GM19452 (cell line): ENCODE measurements around the gene GKN2.
"Not testable (repeated sequence)": the region's sequence is repeated elsewhere in the genome, so short reads cannot be mapped to it uniquely, and the experiment has no call there.

Experiments
- ATAC-seq: cut with Tn5 transposase; IDR thresholded peaks from one replicate; pipeline ENCODE4 v1.9.1; 2021; ENCODE audit not compliant: unreplicated experiment

The GKN2 gene

DNA sequence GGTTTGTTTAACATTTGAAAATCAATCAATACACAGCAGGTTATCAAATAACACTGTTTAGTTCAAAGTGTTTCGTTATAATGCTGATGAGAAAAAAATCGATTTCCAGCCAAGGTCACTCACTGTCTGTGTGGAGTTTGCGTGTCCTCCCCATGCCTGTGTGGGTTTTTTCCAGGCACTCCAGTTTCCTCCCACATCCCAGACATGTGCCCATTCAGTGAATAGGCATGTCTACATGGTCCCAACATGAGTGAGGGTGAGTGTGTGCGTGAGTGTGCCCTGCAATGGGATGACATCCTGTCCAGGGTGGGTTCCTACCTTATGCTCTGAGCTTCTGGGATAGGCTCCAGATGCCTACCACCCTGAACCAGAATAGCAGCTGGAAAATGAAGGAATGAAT lies 8.7 kb upstream of the GKN2 start:
- ATAC-seq = no peak

DNA sequence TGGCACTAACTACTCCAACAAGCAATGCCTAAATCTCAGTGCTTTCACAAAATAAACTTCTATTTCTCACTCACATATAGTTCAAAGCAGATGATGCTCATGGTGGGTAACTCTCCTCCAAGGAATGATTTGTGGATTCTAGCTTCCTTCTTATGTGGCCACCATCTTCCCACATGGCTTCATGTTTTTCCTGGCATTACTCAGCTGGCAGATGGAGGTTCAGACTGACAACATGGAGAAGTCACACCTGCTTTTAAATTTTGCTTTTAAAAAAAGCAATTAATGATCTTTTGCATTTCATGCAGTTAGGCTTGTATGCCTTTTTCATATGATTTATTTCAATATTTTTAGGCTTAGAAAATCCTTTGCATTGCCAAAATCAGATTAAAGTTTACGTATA lies 6.3 kb upstream of the GKN2 start:
- no peak for ATAC-seq

DNA sequence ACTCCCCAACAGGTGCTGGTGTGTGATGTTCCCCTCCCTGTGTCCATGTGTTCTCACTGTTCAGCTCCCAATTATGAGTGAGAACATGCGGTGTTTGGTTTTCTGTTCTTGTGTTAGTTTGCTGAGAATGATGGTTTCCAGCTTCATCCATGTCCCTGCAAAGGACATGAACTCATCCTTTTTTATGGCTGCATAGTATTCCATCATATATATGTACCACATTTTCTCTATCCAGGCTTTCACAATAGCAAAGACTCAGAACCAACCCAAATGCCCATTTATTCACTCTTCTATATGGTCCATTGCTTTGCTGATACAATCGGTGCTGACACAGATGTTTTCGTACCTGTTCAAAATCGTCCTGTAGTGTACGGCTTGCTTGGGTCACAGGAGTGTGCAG lies 2.7 kb upstream of the GKN2 start:
- not testable (repeated sequence) for ATAC-seq

DNA sequence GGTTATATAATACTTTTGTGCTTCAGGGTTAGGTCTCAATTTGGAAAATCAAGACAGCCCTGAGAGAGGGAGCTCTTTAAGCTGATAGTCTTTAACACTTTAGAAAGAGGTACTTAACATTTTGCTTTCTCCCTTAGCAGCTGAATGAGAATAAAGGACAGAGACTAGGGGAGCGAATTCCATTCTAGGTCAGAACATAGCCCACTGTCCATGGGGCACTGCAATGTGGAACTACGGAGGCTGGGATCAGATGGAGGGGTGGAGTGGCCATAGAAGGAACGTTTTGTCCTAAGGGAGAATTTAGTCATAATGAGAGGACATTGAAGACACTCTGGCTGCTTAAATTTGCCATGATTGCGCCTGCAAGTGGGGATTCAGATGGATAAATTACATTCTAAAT lies 794 bp downstream of the GKN2 start:
- ATAC-seq = no peak

DNA sequence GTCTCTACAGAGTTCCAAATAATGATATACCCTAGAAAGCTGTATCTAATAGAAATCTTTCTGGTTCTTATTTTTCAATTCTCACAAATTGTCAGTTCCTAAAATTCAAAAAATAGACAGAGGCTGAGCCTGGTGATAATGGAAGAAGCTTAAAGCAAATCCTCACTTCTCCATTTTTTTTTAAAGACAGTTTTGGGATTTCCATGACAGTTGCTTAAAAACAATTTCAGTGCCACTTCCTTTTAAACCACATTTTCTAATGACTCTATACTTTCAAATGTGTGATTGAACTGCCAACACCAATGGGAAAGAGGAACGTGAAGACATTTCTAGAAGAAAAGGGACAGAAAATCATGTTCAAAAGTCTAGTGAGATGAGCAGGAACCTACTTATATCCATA lies 4.0 kb downstream of the GKN2 start:
- ATAC-seq = no peak

DNA sequence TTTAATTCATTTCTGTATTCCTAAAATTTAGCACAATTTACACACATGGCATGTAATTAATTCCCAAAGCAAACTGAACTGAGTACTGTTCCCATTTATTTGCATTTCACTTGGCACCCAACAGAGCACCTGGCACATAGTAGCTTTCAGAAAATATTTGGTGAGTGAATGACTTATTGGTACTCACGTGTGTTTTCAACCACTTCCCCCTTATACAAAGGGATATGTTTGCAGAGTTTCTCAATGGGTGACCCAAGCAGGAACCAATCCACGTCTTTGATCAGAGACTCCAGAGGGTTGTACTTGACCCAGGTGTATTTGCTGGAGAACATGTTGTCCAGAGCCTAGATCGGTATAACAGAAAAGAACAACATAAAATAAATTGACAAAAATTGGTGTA lies 6.6 kb downstream of the GKN2 start:
- no peak for ATAC-seq

DNA sequence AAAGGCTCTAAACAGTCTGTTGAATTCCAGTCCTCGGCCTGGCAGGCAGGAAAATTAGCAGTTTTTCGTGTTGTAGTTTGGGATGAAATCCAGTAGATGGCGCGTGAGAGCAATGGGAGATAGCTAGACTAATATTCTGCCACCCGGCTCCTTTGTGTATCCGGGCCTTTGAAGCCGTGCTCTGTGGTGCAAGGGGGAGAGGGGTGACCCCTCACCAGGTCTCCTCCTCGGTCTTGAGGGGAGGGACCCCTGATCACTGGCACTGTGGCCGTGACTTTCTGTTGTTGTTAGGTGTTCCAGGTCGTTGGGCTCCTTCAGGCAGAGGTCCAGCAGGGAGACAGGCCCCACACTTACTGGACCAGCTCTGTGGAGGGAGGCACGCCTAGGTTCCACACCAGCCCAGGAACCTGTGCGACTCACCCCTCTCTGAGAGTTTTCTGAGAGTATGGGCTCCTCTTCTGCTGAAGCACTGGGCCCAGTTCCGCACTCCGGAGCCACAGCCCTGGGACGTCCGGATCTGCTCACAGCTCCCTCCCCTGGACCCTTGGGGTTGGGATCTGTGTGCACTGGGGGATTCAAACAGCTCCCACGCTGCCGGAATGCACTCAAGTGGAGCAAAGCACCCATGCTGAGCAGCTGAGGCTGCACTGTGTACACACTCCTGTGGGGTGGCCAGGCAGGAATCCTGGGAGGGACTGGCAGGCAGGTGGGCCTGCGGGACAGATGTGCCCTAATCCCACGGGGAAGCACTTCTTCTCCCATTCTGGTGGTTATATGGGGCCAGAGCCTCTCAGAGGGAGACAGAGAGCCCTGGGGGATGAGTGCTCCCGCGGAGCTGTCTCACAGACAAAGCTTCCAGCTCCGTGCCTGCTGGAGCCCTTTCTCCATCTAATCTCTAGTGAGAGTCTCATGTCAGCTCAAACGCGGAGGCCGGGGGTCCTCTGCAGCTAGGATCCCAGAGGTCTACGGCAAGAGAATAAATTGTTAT lies 8.8 kb downstream of the GKN2 start:
- ATAC-seq = no peak

DNA sequence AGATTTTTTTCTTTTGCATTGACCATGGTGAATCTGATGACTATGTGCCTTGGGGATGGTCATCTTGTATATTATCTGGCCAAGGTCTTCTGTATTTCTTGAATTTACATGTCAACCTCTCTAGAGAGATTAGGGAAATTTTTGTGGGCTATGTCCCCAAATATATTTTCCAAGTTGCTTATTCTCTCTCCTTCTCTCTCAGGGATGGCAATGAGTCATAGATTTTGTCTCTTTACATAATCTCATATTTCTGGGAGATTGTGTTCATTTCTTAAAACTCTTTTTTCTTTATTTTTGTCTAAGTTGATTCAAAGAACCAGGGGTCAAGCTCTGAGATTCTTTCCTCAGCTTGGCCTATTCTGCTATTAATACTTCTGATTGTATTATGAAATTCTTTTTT lies 9.9 kb downstream of the GKN2 start:
- no peak for ATAC-seq

DNA sequence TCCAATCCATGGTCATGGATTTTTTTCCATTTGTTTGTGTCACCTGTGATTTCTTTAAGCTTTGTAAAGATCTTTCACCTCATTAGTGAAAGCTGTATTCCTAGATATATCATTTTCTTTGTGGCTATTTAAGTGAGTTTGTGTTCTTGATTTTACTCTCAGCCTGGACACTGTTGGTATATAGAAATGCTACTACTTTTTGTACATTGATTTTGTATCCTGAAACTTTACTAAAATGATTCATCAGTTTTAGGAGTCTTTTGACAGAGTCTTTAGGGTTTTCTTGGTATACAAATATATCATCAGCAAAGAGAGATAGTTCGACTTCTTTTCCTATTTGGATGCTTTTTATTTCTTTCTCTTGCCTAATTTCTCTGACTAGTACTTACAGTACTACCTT lies 12.3 kb downstream of the GKN2 start:
- no peak for ATAC-seq

DNA sequence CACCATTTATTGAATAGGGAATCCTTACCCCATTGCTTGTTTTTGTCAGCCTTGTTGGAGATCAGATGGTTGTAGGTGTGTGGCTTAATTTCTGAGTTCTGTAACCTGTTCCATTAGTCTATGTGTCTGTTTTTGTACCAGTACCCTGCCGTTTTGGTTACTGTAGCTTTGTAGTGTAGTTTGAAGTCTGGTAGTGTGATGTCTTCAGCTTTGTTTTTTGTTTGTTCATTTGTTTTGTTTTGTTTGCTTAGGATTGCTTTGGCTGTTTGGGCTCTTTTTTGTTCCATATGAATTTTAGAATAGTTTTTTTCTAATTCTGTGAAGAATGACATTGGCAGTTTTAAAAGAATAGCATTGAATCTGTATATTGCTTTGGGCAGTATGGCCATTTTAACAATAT lies 12.7 kb downstream of the GKN2 start:
- no peak for ATAC-seq

DNA sequence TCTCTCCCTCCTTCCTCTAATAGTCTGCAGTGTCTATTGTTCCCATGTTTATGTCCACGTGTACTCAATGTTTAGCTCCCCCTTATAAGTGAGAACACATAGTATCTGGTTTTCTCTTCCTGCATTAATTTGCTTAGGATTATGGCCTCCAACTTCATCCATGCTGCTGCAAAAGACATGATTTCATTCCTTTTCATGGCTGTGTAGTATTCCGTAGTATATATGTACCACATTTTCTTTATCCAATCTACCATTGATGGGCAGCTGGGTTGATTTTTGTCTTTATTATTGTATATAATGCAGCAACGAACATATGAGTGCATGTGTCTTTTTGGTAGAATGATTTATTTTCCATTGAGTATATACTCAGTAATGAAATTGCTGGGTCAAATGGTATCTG lies 13.8 kb downstream of the GKN2 start:
- ATAC-seq = no peak

DNA sequence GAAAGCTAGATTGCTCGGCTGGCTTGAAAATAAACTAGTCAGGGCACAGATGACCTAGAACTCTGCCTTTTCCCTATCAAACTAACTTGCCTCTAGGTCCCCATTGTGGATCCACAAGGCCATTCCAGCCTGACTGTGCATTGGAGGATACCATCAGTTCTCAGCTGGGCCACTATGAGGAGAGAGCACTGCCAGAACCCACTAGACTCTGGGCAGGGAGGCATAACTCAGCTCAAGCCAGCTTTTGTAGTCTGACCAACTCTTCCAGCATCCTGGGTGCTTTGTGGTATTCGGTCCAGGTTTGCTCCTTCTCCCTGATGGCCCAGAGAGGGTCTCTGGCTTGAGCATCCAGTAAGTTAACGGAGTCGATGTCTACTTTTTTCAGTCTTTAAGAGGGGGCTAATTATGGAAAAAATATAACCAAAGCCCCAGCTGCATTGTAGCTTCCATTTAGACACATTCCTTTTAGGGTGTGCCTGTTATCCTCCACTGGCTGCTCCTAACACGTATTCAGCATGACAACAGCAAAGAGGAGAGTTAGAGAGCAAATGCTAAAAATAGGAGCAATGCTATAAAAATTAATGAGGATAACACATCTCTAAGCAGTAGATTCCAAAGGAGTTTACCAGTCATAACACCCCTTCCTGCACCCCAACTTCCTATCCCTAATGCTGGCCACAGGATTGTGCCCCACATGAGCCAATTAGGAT lies 15.2 kb downstream of the GKN2 start:
- no peak for ATAC-seq

DNA sequence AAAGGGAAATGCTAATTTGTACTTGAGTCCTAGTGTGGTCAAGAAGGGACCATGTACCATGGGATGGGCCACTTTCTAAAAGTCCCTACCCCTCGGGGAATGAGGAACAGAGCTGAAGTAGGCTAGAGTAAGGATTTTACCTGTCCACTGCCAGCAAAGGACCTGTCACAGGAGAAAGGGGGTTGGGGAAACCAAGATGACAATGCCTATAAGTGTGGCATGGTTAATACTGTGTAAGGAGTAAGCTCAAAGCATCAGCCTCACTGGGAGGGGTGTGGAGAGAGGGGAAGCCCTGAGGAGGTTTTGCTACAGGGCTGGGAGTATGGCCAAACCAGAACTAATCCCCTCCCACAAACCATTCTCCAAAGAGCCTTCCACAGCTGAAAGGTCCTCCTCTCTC lies 15.8 kb downstream of the GKN2 start:
- ATAC-seq = no peak

DNA sequence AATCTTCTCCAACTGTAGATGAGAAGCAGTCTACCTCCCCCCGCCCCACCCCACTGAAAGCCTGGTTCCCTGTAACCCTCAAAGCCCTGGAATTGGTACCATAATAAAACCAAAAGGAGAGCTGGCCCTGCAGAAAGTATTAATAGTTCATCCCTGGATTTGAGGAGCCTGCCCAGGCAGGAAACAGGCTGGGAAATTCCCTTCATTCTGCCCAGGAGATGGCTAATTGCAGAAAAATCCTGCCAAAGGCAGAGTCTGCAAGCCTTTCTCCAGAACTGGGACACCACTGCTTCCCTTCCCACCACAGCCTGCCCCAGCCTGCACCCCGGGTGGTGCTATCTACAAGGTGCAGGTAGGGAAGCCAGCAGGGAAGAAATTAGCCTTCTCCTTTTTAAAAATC lies 16.3 kb downstream of the GKN2 start:
- ATAC-seq = no peak

DNA sequence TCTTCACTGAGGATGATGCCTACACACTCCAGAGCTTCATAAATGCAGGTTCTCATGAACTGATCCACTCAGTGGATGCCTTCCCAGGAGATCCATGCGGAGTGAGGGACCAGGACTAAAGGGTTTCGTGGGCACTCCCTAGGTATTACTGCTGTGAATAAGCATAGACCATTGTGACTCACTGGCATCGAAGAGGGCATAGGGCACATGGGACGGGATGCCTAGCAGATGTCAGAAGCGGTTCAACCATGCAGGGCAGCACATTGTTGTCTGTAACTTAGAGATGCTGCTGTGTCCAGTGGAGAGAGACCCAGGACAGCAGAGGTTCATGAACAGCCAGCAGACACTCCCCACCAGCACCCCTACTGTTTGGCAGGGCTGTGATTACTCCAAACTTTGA lies 17.2 kb downstream of the GKN2 start:
- no peak for ATAC-seq

DNA sequence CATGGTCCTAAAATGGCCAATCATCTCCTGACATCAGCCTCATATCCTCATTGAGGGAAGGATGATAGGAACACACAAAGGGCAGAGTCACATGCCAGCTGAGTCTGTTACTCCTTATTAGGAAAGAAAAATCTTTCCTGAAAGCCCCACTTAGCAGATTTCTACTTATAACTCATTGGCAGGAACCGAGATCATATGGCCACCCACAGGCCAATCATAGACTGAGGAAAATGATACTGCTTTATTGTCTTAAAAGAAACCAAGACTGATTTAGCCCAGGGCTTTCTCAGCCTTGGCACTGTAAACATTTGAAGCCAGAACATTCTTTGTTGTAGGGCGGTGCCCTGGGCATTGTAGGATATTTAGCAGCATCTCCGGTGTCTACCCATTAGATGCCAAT lies 18.7 kb downstream of the GKN2 start:
- ATAC-seq = no peak

DNA sequence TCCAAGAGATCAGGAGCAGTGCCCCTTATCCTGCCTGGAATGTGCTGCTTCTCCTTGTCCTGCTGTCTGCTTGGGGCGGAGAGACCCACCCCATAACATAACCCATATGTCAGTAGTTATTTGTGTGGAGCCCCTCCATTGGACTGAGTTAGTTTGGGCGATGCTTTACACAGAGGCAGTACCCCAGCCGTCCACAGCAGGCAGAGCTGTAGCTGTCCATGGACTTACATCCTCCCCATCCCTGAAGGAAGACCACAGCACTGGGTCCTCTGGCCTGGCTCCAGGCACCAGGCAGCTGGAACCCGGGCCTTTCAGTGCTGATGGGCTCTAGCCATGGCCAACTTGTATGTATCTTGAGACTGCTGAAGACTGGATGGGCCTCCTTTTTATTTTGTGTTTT lies 20.3 kb downstream of the GKN2 start:
- no peak for ATAC-seq

DNA sequence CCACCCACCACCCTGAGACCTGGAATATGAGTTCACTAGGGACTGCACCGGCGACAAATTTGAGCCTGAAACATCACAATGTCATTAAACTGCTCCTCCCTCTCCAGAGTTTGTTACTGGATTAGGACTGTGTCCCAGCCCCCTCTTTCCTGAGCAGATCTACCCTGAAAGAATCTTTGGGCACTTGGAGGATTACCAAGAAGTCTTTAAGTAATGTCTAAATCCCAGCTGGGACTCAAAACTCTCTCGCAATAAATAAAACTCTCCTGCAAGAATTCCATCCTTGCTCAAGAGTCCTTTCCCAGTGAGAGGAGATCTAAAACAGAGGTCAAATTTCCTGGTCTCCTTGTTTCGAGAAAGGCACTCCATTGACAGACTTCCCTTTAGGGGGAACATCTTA lies 20.9 kb downstream of the GKN2 start:
- ATAC-seq = no peak

DNA sequence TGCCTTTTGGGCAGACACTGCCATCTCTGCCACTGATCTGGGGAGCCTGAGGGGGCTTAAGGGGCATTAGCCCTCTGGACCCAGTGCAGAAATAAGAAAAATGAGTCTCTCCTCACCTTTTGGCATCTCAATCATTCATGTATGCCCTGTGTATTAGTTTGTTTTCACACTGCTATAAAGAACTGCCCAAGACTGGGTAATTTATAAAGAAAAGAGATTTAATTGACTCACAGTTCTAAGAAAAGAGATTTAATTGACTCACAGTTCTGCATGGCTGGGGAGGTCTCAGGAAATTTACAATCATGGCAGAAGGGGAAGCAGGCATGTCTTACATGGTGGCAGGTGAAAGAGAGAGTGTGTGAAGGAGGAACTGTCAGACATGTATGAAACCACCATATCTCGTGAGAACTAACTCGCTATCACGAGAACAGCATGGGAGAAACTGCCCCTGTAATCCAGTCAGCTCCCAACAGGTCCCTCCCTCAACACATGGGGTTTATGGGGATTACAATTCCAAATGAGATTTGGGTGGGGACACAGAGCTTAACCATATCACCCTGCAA lies 21.5 kb downstream of the GKN2 start:
- ATAC-seq = no peak

DNA sequence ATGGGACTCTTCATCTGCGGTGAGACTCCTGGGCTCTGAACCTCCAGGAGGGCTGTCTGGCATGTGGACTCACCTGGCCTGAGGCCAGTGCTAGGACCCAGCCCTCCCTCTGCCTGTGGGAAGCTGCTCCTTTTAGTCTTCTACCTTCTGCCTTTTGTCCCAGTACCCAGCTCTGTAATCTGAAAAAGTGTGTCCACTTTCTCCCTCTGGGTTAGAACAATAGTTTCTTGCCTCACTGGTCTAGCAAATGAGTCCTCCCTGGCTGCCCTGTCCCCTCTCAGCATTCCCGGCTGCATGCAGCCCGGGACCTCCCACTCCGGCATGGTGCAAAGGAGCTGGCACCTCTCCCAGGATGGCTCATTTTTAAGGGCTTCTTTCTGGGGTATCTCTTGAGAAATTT lies 25.9 kb downstream of the GKN2 start:
- ATAC-seq = no peak

DNA sequence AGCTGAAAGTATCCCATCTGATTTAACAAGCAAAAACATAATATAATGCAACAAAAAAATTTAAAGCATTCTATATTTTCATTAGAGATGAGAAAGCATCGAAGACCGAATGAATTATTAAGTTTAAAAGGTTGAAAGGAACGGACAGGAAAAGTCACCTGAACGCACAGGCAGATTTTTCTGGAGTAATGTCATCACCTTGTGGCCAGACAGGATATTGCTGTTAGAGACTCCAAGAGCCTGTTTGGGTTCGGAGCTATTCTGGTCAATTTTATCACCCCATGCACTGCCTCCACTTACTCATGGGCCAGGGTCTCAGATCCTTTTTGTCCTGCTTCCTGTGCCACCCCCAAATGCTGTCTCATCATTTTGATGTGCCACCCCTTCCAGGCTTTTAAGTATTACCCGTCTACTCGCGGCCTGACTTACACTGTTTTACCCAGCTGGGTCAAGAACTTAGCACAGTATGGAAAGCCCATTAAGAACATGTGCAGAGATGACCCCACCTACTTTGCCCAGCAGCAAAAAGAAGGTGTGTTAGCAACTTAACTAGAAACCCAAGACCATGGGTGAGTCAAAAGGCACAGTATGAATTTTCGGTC lies 27.3 kb downstream of the GKN2 start:
- ATAC-seq = no peak

DNA sequence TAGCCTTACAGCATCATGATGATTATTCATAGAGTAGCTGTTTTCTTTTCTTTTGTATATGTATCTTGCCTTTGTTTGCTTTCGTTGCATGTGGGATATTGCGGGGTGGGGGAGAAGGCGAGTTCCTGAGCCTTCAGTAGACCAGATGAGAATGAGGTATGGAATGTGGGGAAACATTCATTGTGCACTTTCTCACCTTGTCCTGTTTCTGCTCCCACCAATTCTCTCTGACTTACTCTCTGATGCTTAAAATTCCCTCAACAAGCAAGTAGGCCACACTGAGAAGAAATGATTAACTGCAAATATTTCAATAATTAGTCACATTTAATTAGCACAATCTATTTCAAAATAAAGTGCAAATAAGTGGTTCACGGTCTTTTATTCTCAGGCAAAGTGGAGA lies 31.0 kb downstream of the GKN2 start:
- ATAC-seq = no peak
